HG03442 (cell line): ENCODE measurements around the gene CST9L.
"Not testable (repeated sequence)": the region's sequence is repeated elsewhere in the genome, so short reads cannot be mapped to it uniquely, and the experiment has no call there.

Source experiments
- ATAC-seq: cut with Tn5 transposase; IDR thresholded peaks from one replicate; pipeline ENCODE4 v1.9.1; 2021; ENCODE audit warnings: mild to moderate bottlenecking, moderate library complexity; ENCODE audit not compliant: unreplicated experiment

The CST9L gene

DNA sequence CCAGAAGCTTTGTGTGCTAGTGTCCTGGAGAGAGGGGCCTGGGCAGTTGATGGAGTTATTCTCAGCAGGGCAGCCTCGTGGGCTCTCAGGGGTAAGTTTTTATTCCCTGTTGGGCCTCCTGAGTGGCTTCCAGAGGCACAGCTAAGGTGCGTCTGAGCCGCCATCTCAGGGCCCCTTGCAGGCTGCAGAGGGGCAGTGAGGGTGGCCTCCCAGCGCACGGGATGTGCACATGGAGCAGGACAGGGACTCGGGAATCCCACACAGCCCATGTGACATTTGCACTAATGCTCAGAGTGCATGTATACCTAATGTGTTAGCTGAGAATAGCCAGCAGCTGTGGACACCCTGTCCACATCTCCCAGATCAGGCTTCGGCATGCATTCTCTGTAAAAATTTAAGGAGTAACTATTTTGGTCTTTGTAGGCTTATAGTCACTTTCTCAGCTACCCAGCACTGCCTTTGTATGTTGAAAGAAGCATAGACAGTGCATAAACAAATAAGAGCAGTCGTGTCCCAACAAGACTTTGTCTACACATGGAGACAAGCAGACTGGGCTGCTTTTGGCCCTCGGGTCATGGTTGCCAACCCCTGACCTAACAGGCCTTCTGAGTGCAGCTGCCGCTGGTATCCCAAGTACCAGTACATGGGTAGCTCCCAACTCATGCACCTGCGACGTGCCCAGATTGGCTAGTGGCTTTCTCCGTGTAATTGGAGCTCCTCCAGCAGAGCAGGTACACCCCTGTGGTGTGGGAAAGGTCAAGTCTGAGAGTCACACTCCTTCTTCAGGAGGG, 18.6 kb upstream of the CST9L start:
- no peak for ATAC-seq

- ATAC-seq, result no peak
Observed at GRCh38 chr20:23585808-23586734, 17.8 kb upstream of the CST9L start.

GRCh38 chr20:23585449-23585807, 17.1 kb upstream of the CST9L start:
- no peak for ATAC-seq

DNA sequence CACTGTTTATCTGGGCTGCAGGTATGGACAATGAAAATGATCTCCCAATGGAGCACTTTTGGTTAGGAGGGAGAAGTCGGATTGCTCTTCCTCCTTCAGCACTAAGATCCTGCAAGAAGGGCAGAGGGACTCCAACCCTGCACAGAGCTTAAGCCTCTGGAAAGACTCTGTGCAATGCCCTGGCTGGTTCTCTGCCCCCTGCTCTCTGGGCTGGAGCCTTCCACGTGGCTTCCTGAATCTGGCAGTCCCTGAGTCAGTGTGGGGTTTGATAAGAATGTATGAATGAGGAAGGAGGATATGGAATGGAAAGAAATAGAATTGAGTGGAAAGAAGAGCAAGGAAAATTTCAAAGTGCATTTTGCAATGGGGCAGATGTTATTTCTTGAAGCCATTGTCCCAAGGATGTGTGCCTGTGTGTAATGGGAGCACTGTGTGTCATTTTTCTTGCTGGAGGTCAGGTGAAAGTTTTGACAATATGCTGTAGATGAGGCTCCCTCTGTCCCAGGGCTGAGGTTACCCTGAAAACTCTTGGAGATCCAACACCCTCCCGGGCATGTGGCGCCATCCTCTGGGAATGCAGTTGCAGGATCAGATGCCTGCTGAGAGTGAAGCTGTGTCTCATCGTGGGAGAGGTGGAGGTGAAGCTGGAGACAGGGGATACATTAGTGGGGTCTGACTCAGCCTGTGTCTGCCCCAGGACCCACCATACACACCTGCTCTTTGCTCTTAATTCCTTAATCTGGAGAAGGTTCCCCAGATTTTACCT, 16.3 kb upstream of the CST9L start:
- no peak for ATAC-seq

DNA sequence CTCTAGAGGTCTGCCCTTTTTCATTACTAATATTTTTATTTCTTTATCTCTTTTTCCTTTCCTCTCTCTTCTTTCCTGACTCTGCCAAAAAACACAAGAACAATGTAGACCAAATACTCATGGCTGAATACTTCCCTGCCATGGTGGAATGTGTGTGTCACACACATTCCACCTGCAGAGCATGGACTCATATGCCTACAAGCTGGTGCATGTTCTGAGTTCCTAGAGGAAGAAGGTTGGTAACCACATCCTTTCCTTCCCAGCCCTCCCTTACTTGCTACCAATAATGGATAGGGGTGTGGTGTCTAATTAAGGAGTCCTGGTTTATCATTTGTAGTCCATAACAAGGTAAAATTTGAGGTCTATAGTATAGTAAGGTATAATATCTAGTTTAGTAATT, 15.2 kb upstream of the CST9L start:
- ATAC-seq, result no peak

DNA sequence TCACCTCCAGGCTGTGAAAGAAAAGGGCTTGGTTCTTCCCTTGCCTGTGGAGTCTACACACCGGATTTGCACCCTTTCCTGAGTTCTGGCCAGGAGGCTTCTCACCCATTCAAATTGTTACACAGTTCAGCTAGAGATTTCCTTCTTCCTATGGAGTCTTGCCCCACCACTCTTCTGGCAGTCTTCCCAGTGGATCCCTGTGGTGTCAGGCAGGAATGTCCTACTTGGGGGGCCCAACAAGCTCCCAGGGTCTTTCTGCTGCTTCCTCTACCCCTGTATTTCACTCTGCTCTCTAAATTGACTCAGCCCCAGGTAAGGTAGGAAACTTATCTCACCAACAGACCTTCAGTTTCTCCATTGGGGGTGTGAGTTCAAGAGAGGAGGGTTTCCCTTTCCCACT, 14.0 kb upstream of the CST9L start:
- ATAC-seq, result no peak

DNA sequence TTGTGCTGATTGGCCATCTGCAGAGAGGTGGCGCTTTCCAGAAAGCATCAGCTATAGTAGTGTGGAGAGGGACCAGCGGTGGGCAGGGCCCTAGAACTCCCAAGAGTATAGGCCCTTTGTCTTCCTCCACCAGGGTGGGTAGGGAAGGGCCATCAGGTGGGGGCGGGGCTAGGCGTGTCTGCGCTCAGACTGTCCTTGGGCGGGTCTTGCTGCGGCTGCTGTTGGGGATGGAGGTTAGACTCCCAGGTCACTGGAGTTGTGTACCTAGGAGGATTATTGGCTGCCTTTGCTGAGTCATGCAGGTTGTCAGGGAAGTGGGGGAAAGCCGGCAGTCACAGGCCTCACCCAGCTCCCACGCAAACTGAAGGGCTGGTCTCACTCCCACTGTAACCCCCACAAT, 13.5 kb upstream of the CST9L start:
- ATAC-seq, result not testable (repeated sequence)

GRCh38 chr20:23574977-23575376, 6.7 kb upstream of the CST9L start:
- no peak for ATAC-seq

GRCh38 chr20:23570178-23570760, 2.0 kb upstream of the CST9L start:
- ATAC-seq, result no peak

- no peak for ATAC-seq
Observed at GRCh38 chr20:23569570-23569969, 1.3 kb upstream of the CST9L start.

- ATAC-seq, result no peak
Observed at GRCh38 chr20:23568971-23569330, 667 bp upstream of the CST9L start.

DNA sequence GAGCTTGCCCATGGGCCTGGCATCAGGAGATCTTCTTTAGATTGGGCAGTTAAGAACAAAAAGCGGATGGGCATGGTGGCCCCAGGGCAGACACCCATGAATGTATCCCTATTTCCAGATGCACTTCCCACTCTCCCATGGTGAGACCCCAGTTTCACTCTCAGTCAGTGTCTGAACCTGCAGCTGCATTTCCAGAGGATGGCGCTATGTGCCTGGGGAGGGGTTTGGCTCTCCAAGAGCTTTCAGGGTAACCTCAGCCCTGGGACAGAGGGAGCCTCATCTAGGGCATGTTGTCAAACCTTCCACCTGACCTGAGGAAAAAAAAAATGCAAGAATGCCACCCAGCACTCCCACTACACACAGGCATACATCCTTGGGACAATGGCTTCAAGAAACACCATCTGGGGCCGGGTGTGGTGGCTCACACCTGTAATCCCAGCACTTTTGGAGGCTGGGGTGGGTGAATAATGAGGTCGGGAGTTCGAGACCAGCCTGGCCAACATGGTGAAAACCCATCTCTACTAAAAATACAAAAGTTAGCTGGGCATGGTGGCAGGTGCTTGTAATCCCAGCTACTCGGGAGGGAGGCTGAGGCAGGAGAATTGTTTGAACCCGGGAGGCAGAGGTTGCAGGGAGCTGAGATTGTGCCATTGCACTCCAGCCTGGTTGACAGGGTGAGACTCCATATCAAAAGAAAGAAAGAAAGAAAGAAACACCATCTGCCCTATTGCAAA, 1.9 kb downstream of the CST9L start:
- no peak for ATAC-seq

GRCh38 chr20:23565503-23566045, 2.7 kb downstream of the CST9L start:
- ATAC-seq, result no peak

- ATAC-seq, result no peak
Observed at GRCh38 chr20:23564927-23565326, 3.4 kb downstream of the CST9L start.

DNA sequence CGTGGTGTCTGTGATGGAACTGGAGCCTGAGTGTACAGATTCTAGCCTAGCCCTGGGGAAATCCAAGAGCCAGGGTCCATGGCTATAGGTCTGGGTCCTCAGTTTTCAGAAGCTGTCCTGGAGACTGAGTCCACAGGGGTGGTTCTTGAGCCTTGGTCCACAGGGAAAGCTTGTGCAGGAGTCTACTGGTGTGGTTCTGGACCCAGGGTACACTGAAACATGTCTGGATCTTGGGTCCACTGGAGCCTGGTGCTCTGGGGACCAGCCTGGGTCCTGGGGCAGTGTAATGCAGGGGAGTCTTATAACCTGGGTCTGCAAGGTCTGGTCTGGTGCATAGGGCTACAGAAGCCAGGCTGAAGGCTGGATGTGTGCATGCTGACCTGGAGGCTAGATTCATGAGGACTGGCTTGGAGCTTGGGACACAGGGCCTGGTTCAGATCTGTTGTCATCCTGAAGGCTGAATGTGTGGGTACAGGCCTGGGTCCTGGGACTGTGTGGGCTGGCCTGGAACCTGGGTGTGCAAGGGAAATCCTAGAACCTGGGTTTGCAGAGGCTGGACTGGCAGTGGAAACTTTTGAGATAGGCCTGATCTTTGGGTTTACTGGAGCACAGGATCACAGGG, 5.5 kb downstream of the CST9L start:
- ATAC-seq, result no peak

DNA sequence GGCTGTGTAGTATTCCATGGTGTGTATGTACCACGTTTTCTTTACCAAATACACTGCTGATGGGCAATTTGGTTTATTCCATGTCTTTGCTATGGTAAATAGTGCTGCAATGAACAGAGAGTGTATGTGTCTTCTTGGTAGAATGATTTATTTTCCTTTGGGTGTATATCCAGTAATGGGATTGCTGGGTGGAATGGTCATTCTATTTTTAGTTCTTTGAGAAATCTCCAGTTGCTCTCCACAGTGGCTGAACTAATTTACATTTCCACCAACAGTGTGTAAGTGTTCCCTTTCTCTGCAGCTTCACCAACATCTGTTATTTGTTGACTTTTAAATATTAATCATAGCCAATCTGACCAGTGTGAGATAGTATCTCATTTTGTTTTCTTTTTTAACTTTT, 13.9 kb downstream of the CST9L start:
- no peak for ATAC-seq

GRCh38 chr20:23551786-23552185, 16.5 kb downstream of the CST9L start:
- no peak for ATAC-seq

DNA sequence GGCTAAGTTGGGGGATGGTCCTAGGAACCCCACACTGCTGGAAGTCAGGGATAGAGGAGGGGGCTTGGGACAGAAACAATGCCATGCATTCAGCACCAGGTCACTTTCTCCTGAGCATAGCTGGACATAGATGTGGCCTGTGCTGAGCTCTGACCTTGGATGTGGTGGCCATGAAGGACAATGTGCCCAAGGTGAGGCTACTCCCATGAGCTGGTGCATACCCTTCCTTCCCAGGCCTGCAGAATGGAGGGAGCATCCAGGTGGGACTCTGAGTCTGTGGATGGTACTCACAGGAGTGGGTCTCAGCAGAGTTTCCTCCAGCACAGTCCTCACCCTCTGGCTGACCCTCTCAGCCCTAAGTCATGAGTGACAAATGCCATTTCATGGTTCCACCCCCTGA, 16.9 kb downstream of the CST9L start:
- ATAC-seq, result no peak

DNA sequence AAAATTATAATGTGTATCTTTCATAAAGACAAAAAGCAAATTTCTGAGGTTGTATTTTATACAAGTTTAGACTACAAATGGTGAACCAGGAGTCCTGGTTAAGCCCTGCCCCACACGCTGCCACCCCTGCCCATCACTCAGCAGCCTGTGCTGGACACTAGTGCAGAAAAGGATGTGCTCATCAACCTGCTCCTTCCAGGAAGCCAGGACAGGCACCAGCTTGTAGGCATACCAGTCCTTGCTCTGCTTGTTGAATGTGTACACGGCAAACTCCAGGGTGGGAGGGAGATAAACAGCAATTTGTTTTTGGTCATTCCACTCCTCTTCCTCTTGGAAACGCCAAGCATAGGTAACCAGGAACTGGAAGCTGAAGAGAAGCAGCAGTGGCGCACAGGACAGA, 18.1 kb downstream of the CST9L start:
- no peak for ATAC-seq

GRCh38 chr20:23548408-23548807, 19.9 kb downstream of the CST9L start:
- no peak for ATAC-seq
